ENCODE measurements around the gene PAX5.

The PAX5 gene

DNA sequence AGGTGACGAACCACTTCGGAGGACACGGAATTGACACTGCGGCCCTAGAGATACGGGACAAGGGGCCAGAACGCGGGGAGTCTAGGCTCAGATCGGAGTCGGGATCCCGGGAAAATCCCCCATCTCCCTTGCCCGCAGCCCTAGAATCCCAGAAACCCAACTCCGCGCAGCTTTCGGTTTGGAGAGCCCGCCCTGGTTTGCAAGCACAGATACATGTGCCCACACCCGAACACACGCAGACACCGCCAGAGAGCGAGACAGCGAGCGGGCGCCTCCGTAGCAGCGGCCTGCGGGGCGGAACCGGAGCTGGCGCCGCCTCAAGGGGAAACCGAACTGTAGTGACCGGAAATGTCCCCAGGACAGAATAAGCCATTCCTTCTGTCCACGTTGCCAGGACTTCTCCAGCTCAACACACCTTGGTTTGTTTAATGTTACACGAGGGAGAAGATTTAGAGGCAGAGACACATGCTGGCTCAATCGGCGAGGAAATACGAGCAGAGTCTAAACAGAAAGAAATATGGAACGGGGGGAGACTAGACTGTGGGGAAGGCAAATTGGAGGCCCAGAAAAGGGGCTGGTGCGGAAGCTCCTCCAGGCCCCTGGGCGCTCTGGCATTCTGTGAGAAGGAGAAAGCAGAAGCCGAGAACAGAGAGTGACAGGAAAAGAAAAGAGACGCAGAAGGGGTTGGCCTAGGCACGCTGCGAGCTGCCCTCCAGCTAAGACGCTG lies 2.9 kb upstream of the PAX5 start:
- no peak for DNase-seq

DNA sequence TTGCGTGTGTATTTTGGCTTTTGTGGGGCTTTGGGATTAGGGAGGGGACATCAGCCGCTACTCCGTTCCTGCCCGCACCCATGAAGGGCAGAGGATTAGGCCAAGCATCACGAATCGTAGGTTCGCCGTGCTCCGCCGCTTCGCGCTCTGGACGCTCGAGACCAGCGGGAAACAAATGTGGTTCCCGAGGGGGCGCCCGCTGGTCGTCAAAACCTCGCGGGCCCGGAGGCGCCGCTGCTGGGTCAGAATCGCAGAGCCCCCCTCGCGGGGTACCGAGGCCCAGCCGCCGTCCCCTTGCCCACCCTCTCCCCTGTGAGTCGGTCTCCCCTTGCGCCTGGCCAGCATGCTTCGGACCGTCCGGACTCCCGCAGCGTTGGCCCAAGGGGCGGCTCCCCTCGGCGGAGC lies 2.3 kb upstream of the PAX5 start:
- no peak for DNase-seq

DNA sequence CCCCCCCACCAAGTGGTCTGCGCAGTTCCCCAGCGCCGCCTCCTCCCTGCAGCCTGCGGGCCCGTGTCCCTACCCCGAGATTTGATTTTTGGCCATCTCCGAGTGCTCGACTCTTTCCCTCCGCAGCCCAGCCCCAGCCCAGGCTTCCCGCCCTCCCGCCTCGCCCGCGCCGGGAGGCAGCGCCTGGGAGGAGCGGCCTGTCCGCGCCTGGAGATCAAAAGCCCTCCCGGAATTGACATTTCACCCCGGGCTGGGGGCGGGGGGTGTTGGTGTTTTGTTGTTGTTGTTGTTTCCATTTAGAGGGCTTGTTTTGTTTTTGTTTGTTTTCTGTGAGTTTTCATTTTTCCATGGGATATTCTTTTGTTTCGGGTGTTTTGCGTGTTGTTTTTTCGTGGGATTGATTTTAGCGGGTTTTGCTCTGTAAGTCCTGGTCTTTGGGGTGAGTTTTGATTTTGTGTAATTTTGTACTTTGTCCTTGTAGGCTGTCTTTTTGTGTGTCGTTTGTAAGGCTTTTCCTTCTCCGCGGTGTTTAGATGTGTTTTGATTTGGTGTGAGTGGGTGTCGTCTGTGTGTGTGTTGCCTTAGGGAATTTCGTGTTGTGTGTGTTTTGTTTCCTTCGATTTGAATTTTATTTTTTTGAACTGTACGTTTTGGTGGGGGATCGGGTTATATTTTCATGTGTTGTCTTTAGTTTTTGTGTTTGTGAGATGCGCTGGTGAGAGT lies 1.7 kb upstream of the PAX5 start:
- DNase-seq: no peak

DNA sequence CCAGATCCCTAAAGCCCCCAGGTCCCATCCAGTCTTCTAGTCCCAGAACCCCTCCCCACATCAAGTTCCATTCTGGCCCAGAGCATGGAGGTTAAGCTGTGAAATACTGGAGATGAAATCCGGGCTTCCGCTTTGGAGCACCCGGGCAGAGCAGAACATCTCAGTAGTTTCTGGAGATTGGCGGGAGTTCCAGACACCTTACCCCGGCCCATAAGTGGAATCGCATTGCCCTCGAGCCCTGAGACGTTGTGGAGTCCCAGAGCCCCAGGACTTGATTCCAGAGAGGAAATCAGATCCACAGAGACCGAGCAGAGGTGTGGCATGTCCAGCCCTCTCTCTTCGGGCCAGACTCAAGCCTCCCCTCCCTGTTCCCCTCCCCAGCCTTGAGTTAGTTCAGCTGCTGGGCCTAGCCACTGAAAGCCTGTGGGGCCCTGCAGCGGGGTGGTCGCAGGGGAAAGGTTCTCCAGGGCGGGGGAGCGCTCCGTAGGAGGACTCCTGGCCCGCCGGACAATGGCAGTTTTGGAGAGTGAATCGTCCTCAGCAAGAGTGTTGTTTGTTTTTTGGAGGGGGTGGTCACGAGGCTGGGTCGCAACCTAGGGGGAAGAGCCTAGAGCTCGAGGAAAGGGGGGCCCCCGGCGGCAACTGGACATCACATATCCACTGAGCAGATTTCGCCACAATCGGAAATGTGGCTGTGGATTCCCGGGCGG lies 1.0 kb upstream of the PAX5 start:
- no peak for DNase-seq

DNA sequence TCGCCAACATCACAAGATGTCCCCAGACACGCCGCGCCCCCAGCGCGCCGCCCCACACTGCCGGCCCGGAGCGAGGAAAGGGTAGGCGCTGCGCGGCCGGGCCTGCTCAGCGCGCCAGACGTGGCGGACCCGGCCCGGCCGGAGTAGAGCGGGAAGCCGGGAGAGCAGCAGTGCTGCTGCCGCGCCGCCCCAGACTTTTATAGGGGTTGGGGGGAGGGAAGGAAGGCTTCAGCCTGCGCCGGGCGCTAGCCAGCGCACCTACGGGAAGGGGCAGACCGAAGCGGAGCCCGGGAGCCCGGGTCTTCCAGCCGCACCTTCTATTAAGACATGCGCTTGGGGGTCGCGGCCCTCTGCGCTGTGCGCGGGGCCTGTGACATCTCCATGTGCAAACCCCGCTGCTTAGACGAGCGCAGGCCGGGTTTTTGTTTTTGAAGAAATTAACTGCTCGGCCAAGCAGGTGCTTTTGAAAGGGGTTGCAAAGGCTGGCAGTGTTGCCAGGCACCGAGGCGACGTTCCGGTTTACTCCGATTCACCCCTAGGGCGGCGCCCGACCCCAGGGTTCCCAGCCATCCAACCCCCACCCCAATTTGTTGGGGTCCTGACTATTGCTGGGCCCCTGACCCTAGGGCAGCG lies 353 bp upstream of the PAX5 start:
- DNase-seq: peak; percentile 55

DNA sequence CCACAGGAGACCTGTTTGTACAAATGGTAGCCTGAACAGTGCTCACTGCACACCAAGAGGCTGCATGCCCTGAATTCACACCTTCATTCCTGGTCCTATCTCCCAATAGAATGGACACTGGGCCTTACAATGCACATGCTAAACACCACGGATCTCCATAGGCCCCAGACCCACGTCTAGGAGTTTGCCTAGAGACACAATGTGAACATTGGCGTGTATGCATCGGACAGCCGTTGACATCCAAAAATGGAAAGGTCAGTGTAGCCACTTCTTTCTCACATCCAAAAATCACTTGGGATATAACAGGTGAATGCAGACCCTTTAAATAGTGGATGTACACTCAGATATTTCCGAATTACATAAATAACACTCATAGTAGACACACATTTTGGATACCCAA lies 927 bp downstream of the PAX5 start:
- no peak for DNase-seq

DNA sequence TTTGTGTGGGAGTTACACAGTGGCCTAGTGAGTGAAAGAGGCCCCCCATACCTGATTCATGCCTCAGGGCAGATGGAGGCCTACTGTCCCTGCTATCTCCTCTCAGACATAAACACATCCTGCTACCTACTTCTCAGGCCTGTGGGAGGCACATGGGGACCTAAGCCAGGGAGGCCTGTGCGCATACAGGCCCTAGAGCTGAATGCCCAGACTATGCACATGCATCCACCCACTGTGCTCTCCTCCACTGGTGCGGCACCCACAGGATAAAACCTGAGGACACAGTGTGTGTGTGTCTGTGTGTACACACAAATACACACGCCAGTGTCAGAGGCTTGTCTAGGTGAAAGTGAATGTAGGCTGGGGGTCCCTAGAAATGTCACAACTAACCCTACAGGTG lies 1.4 kb downstream of the PAX5 start:
- no peak for DNase-seq

DNA sequence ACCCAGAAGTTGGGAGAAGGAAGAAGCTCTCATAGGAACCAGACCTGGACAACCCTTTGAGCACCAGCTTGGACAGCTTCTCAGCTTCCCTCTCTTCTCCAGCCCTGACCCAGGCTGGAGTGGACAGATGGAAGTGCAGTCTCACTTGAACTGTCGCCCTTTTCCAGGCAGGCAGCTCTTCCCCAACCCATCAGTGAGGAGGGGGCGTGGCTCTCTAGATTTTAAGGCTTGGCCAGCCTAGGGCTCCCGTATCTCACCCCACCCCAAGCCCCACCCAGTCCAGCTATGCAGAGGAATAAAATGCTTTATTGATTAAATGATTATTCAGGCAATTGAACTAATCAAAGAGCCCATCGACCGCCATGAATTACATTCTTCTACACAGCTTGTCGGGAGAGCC lies 2.2 kb downstream of the PAX5 start:
- no peak for DNase-seq

DNA sequence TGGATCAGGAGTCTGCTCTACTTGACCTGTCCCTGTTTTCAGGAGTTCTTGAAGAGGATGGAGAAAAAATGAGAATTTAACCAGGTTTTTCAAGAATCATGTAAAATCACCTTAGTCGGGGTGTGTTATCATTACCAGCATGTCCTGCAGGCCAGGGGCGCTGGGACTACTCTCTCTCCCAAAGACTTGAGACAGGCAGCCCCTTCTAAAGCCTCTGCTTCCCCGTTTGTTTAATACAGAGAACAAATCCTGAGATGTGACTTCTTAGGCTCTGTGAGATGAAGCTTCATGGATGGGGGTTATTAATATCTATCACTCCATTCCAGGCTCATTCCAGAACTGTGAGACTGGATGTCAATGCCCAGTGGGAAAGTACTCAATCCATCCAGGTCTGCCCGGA lies 3.0 kb downstream of the PAX5 start:
- DNase-seq: no peak

DNA sequence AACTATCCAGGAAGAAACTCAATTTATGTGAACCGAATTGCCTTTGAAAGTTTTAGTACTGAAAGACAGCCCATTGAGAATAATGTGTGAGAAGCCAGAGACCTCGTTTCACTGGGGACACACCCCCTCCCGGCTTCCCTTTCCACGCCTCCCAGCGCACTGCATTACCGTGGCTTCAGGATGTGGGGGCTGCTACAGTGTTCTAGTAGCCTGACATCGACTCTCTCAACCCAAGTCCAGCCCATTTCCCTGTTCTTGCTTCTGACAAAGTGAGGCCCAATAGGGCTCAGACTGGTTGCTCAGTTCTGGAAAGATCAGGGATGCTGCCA lies 3.5 kb downstream of the PAX5 start:
- no peak for DNase-seq

DNA sequence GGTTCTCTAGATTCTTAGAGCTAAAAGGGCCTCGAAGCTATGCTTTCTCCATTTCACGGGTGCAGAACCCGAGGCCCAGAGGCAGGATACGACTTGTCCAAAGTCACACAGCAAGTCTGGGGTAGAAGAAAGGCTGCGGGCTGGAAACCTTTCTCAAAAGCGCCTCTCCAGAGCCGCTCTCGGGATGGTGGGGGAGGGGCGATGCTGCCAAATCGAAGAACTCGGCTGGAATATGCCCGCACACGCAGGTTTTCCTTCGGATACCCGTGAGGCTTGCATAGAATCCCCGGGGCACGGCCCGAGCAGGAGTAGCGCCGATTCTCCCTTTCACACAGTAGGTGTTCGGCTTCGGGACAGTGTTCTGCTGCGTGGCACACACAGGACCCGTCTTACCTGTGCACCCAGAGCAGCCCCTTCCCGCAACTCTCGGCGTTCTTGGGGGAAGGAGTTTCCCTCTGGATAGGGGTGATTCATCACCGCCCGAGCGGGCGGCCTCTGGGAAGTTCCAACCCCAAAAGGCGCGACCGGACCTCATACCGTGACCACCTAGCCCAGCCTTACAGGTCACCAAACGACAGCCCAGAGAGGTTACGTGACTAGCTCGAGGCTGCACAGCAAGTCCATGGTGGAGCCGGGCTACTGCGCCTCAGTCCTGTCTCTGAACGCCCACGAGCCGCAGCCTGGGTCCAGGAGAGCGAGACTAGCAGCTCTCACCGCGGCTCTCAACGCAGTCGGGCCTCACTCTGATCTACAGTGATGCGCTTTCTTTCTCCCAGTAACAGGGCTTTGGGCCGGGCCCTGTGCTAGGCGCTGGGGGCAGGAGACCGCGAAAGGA lies 4.1 kb downstream of the PAX5 start:
- DNase-seq: no peak

DNA sequence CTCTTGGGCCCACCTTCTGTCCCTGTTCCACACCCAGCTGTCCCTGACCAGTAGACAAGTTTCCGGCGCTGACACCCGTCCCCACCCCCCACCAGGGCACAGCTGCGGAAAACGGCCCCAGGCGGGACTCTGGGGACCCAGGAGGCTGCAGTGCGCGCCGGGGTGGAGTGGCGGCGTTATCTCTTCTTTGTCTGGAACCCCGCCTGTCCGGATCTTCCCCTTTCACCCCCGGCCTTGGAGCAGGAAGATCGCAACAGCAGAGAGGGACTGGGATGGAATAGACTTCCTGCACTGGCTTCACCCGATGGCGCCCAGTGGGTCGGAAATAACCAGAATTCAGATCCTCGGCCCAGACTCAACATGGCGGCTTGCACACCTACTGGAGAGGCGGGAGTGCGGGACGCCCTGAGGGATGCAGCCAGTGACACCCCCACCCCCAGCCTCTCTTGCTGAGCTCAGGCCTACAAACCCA lies 4.7 kb downstream of the PAX5 start:
- DNase-seq: no peak

DNA sequence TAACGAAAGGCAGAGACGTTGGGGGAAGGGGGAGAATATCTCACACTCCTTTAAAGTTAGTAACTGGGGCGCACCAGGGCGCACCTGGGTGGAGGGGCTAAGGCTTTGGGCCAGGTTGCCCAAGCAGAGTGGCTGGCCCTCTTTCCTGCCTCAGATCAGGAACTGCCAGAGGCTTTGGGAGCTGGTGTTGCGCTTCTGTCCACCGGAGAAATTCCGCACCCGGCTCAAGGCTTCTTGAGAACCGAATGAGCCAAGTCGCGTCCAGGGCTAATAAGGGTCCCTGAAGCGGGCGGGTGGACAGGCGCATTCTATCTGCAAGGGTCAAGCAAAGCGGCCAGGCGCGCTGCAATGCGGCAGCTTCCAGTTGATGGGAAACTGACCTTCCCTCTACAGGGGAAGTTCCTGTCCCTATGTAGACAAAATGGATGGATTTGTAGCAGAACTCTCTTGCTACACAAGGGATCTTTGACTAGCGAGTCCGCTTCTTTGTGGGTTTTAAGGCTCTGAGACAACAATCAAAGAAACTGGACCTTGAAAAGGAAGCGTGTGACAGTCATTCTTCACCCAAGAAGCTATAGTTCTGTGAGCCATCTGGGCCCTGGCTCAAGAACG lies 5.5 kb downstream of the PAX5 start:
- DNase-seq: no peak

DNA sequence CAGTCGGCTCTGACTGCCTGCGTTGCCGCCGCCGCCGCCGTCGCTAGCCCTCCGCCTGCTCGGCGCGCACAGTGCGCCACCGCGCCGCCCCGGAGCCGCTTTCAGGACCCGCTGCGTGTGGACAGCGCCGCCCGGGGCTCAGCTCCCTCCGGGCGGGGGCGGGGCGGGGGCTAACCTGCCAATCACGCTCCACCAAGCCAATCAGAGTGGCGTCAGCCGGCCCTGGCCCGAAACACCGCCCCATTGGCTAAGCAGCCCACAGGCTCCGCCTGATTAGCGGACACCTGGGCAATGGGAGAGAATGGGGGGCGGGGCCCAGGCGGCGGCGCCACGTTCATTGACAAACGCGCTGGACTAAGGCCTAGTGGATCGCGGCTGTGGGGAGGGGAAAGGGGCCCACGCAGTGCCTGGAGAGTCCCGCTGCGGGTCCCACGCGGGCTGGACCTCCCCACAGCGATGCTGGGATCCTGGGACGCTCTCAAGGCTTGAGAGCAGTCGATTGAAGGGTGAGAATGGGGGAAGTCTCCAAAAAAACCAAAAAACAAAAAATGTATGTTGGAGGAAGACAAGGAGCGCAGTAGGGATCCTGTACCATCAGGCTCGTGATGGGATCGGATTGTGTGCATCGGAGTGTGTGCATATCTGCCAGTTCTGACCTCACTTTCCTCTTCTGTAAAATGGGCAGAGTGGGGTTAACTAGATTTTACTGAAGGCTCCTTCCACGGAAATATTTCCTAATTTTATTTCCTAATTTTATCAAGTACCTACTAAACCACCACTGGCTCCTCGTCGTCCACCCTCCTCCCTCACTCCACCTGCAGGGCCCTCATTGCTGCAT lies 6.3 kb downstream of the PAX5 start:
- DNase-seq: peak; percentile 97

DNA sequence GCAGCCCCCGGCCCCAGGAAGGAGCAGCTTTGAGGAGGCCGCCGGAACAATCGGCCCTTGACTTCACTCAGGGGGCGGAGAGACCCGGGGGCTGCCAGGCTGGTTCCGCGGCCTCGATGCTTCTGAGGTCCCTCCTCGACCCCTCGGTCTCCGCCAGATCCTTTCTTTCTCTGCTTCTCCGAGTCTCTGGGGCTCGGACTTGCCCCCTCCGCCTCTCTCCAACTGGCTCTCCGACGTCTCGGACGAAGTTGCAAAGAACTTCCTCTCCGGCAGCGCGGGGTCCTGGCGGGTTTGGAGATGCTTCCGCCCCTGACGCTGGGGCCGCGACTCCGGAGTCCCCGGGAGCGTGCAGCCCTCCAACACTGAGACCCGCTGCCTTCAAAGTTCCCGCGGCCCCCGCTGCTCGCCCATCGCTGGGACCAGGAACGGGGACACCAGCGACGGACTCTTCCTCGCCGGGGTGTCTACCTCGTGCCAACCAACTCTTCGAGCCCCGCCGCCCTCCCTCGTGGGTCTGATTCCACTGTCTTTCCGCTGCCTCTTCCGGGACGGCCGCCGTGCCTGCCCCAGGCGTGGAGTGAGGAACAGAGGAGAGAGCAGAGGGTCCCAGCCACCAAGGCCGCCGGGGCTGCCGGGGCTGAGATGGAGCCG lies 7.0 kb downstream of the PAX5 start:
- DNase-seq: no peak

DNA sequence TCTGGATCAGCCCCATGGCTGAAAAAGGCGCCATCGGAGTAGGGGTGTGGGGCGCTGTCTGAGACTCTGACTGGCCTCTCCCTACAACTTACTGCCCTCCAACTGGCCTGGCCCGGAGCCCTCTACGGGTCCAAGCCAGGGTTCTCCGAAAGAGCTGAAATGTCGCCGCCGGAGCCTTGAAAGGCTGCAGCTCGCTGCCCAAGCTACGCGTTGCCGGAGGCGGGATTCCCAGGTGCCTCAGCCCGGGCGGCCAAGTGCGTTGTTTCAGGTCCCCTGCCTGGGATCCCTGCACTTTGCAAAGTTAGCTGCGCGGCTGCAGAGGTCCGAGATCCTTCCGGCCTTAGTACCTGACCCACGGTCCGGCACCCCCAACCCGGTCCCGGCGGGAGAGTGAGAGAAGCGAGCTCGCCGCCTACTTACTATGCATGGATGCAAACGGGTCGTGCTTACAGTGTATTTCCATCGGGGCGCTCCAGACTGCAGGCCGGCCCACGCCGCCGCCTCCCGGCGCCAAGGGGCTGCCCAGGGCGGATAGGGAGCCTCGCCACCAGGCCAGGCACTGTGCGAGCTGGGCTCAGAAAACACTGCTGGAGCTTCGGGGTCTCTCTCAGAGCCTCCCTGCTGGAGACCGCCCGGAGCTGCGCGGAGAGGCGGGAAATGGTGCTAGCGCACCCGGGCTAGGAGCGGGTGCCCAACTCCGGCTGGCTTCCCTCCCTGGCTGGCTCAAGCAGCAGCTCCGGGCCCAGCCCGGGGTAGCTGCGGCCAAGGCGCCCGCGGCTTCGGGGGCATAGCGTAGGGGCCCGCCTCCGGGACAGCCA lies 7.7 kb downstream of the PAX5 start:
- no peak for DNase-seq

DNA sequence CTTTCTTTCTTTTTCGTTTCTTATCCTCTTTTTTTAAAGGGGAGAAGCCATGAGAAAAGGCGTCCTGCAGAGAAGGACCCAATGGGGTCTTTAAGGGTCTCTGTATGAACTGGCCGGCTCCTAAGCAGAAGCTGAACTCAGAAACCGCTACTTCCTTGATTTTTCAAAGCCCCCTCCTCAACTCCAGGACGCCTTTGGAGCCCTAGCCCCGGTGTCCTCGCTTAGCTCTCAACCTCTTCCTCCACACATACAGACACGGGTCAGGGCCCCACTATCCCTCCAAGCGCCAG lies 8.3 kb downstream of the PAX5 start:
- no peak for DNase-seq

DNA sequence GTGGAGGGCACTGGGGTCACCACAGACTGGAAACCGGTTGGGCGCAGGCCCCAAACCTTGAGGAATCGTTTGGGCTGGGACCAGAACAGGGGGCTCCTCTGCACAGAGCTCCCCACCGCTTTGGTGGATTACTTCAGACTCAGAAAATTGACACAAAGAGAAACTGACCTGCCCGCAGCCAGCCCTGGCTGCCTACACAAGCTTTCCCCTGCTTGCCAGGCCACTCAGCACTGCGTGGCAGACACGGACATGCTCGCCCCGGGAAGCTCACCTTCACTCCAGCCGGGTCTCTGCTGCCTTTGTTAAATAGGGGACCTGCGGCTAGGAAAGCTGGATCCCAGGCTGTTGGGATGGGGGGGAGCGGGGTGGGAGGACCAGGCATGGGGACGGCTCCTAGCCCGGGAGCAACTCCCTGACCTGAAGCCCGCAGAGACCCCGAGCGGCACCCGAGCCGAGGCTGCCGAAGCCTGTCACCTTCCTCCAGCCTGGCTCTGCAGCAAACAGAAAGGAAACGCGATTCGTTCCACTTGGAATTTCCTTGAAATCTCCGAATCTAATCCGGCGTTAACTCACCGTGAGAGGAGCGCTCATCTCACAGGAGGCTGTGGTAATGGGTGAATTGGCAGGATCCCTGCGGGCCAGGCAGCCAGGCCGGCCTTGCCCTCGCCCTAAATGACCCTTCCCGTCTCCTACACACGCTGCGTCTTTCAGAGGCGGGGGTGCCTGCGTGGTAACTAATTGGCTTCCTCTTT lies 8.8 kb downstream of the PAX5 start:
- DNase-seq: no peak

DNA sequence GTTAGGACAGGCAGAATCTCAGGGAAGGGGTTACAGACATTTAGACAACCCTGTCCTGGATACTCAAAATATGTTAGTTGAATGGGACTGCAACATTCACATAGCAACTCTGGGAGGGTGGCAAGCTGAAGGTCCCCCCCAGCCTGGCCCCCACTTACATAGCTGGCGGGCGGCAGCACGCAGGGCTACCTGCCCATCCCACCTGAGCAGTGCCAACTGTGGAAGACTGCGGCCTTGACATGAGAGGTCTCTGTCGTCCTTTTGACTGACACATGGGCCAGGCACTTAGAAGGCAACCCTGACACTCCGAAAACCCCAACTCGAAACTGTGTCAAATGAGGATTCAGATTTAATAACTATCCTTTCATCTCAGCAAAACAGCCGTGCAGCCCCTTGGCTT lies 16.5 kb downstream of the PAX5 start:
- no peak for DNase-seq
